DOHH2 (cell line): Measurements from ENCODE around the gene SLC9A9.

Experiments
- CTCF ChIP-seq: fragments of 200-600 bp; sonication (generic); IDR thresholded peaks from one replicate; pipeline ENCODE4 v1.5.1; 2014; ENCODE audit warnings: antibody characterized with exemption, mild to moderate bottlenecking, low read depth, low read length; ENCODE audit not compliant: poor library complexity, severe bottlenecking
- EZH2phosphoT487 ChIP-seq: fragments of 200-600 bp; sonication (generic); IDR thresholded peaks from 2 replicates; pipeline ENCODE4 v1.6.1; 2017; ENCODE audit warnings: borderline replicate concordance, mild to moderate bottlenecking, antibody characterized with exemption, low read length, moderate library complexity, mixed read lengths

- TF ChIP-seq CTCF (no peak), EZH2phosphoT487 (no peak)
Measured at GRCh38 chr3:143574933-143575332, 273.3 kb downstream of the SLC9A9 start.
